ENCODE measurements around the gene SSBP4.

Gene SSBP4

DNA sequence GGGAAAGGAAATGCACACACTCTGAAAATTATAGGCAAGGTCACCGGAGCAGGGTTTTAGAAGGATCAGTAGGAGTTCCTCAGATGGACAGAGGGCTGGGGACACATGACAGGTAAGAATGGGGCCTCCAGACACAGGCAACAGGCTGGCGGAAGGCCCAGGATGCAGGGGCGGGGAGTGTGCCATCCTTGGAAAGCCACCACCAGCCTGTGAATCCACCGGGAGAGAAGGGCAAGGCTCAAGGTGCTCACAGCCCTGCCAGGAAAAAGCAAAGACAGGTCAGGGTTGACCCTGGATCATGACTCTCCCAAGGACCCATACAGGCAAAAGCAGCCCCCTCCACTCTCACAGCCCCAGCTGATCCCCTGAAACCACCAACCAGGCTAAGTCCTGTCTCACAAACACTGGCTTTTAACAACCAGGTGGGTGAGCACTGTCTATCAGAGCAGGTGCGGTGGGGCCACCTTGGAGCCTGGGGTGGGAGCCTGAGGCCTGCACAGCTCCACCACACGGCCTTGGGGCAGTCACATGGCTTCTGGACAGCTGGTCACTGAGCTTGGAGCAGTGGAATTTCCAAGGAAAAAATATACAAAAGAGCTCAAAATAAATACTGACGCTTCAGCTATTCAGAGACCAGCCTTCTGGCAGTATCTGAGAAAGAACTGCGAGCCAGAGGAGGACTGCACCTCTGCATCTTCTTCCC lies 54.0 kb downstream of the SSBP4 start:
- no peak for DNase-seq

DNA sequence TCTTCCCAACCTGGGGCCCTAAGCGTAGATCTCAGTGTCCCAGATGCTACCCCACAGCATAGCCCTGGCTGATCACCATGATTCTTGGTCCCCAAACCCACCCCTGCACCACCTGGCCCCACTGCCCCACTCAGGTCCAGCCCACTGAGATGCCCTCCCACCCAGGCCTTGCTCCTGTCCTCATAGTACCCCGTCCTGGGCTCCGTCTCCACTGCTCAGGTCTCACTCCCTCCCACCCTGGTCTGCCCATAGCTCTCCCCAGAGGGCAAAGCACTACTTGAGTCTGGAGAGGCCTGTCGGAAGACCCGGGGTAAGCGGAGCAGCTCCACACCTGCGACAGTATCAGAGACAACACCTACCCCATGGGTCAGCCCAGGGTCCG lies 54.5 kb downstream of the SSBP4 start:
- DNase-seq: no peak

GRCh38 chr19:18474366-18474887 lies 55.2 kb downstream of the SSBP4 start:
- no peak for DNase-seq

DNA sequence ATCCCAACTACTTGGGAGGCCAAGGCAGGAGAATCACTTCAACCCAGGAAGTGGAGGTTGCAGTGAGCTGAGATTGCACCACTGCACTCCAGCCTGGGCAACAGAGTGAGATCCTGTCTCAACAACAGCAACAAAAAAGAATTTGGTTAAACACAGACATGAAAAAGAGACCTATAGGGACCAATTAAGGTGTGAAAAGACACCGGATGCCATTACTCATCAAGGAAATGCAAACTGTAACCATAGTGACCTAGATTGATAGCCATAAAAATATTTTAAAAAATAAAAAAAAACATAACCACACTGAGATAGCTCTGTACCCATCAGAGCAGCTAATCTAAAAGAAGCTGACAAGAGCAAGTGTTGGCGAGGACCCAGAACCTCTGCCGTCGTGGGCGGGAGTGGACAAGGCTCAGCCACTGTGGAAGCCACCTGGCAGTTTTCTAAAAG lies 55.8 kb downstream of the SSBP4 start:
- DNase-seq: no peak

- DNase-seq: no peak
Observed at GRCh38 chr19:18475762-18476331, 56.6 kb downstream of the SSBP4 start.

DNA sequence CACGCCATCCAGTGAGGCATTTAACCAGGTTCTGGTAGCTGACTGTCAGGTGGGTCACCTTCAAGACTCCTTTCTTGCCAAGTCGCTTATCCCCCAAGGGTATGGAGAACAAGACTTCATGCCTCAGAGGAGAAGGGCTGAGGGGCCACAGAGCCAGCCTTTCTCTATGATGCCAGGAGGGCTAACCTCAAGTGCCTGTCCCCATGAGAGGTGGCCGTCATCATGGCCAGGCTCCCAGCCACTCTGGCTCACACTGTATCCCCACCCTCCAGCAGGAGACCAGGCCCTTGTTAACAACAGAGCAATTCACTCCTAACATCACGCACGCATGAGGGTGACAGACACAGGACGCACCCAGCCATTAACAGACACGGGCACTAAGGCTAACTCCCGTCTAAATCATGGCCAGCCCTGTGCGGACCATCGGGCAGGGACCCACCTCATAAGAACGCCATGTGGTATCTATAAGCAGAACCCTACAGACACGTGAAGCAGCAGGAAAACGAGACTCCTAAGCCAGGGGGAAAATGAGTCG lies 57.4 kb downstream of the SSBP4 start:
- no peak for DNase-seq

DNA sequence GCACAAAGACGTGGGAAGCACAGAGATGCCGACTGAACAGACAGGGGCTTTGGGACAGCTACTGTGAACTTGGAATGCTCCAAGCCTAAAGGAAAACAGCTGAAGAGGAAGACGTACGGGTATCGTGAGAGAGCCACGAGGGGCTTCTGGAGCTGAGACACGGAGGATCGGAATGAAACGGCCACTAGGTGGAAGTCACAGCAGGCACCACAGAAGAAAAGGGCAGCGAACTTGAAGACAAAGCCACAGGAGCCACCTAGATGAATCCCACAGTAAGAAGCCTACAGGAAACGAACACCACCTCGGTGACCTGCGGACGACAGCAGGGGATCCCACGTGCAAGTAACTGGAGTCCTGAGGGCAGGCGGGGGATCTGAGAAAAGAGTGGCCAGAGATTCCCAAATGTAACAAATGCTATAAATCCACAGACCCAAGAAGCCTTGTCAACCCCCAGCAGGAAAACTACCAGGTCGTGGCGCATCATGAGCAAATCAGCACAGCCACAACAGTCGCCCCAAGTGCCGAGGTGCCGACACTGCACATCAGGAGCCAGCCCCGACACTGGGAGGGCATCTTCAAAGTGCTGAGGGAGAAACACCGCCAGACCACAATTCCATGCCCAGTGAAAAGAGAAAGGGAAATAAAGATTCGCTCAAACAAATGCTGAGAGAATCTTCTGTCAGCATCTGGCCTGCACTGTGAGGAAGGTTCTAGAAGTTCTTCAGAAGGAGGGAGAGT lies 58.0 kb downstream of the SSBP4 start:
- DNase-seq: no peak

DNA sequence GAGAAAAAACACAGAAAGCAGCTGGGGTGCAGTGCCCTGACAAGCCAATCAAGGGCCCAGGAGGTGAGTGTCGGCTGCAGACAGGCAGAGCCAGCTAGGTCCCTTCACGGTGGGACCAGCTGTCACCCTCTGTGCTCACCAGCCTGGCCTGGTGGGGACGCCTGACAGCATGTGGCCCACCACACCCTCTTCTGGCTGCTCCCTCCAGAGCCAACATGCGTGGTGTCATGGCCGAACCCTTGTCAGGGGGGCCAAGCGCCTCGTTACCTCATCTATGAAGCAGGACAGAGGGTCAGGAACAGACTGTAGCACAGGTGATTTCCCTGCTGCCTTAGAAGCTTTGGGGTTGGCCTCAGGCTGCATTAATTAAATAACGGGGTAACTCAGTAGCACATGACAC lies 58.8 kb downstream of the SSBP4 start:
- DNase-seq: no peak

DNA sequence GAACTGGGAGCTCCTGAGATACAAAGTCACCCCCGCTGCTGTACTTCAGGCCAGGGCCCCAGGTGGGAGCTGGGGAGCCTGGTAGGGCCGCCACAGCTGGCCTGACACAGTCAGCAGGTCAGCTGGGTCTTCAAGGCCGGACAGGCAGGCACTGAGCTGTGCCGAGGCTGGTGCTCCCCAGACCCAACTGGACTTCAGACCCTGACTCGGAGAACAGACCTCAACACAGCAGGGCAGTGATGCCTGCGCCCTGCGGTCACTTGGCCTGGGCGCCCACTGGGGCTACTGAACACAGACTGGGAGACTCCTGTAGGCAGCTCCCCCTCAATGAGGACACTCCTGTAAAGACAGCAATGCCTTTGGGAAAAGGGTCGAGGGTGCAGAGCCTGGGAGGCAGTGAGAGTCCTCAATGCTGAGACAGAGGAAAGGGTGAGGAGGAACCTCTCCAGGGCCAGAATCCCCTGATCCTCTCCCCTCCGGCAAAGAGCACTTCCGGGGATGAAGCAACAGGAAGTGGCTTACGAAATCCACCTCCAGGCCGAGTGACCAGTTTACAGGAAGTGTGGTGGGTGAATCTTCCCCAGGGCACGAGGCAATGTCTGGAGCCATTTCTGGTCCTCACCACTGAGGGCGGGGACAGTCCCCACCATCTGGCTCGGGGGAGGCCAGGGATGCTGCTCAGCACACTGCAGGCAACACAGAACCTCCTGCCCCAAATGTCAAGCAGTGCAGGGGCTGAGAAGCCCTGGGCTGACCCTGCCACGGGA lies 59.5 kb downstream of the SSBP4 start:
- DNase-seq: no peak

DNA sequence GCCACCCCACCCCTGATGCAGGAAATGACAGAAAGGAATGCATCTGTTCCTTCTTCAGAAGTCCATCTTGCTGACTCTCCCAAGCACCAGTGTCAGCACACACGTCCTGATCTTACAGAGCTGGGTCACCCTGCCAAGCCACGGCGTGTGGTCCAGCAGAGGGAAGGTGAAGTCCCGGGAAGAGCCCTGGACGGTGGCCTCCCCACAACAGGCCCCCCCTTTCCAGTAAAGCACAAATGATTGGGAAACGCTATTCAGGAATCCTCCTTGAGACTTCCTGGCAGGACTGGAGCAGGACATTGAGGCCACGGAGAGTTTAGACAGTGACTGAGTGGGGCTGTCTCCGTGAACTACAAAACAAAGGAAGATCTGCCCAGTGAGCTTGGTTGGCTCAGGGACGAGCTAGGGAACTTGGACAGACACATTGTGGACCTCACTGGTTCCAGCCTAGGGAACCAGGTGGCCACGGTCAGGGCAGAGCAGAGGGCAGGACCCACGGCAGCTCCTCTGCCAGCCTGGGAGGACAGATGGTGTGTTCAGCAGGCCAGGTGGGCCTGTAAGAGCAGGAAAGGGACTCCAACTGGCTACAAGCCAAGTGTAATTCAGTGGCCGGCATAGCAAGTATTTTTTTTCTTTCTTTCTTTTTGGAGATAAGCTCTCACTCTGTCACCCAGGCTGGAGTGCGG lies 61.0 kb downstream of the SSBP4 start:
- DNase-seq: no peak

DNA sequence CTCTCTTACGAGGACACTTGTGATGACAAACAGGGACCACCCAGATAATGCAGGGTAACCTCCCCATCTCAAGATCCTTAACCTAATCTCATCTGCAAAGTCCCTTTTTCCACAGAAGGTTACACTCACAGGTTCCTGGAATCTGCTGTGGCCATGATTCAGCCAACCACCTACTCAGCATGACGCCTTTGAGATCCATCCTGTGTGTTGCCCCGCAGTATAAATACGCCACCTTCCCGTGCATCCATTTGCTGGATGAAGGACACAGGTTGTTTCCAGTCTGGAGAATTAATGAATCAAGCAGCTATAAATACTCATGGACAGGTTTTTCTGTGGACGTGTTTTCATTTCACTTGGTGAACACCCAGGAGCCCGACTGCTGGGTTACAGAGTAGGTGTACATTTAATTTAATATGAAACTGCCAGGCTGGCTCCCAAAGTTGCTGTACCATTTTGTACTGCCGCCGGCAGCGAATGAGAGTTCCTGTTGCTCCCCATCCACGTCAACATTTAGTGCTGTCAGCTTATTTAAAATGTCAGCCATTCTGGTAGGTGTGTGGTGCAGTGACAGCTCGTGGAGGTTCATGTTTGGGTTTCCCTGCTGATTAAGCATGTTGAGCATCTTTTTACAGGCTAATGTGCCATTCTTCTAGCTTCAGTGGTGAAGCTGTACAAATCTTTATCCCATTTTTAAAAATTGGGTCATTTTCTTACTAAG lies 62.5 kb downstream of the SSBP4 start:
- DNase-seq: no peak

GRCh38 chr19:18483119-18483890 lies 64.1 kb downstream of the SSBP4 start:
- no peak for DNase-seq
